Left colon (tissue), 2 donors: ENCODE measurements around the gene MRLN. TPM values are rescaled to one million over a fixed set of nuclear protein-coding genes. Genes with fewer than 3 reads are reported as not detected.
"Not testable (repeated sequence)": the region's sequence is repeated elsewhere in the genome, so short reads cannot be mapped to it uniquely, and the experiment has no call there.

Experiments used
- ATAC-seq: fragments of 200-7000 bp; cut with Tn5 transposase; one replicate; pipeline ENCODE4 v1.9.1; 2020; ENCODE audit warnings: mild to moderate bottlenecking, moderate library complexity
- DNase-seq, 2 donors: peaks; one replicate each; pipeline ENCODE4 v3.0.0-alpha.2; 2020
- intact Hi-C, 2 donors: fragments of 100-400 bp; cut with DNase I in 1 of 2; cut with micrococcal nuclease in 1 of 2; formaldehyde crosslinking; loops; one replicate each; pipeline versions ENCODE4 v1.11.2 to v1.14.0; 2022; cut with DNase I, micrococcal nuclease
- long read RNA-seq: library from polyadenylated mRNA; unstranded; transcript quantifications from one replicate; pipeline ENCODE4 v2.0.0, GENCODE V29; 2021
- total RNA-seq, 2 donors: library from RNA; stranded (reverse); fragmentation: NEBNext Ultra II Directional; extraction: Animal tissue kit (Norgen Biotek cat#: 25700); gene quantifications; one replicate each; pipeline ENCODE4 v1.2.1, GENCODE V29; 2021
- donor health status: DM: no; HTN: no; CAD: no.
- donor health status: DM: yes; HTN: yes; CAD: no.

MRLN gene
- total RNA-seq: not detected
- long read RNA-seq: 0 reads

GRCh38 chr10:59753267-59753666, at the start of gene MRLN:
MRLN (minus strand) TSS chr10:59753455.
- intact Hi-C loops: no loop called here
- DNase-seq (no peak), ATAC-seq (no peak)

GRCh38 chr10:59801171-59801570, 47.9 kb upstream of the MRLN start:
- DNase-seq (no peak), ATAC-seq (peak; percentile 42)
- intact Hi-C loops: no loop called here

- ATAC-seq: no peak
- DNase-seq: no peak
- intact Hi-C loops: no loop called here
Observed at GRCh38 chr10:59799421-59799820, 46.2 kb upstream of the MRLN start.

- intact Hi-C loops: no loop called here
- ATAC-seq (peak; percentile 71), DNase-seq (no peak)
Observed at GRCh38 chr10:59793919-59794318, 40.7 kb upstream of the MRLN start.

- ATAC-seq (no peak), DNase-seq (no peak)
- intact Hi-C loops: no loop called here
Observed at GRCh38 chr10:59792812-59793211, 39.6 kb upstream of the MRLN start.

GRCh38 chr10:59791601-59792000, 38.3 kb upstream of the MRLN start:
- DNase-seq (no peak), ATAC-seq (no peak)
- intact Hi-C loops: no loop called here

GRCh38 chr10:59790080-59790479, 36.8 kb upstream of the MRLN start:
- DNase-seq, ATAC-seq, intact Hi-C loops: not testable (repeated sequence)

GRCh38 chr10:59788914-59789313, 35.7 kb upstream of the MRLN start:
- intact Hi-C loops, DNase-seq, ATAC-seq: not testable (repeated sequence)

GRCh38 chr10:59787032-59787431, 33.8 kb upstream of the MRLN start:
- ATAC-seq, intact Hi-C loops, DNase-seq: not testable (repeated sequence)

GRCh38 chr10:59785476-59785875, 32.2 kb upstream of the MRLN start:
- DNase-seq, ATAC-seq, intact Hi-C loops: not testable (repeated sequence)

- no peak for DNase-seq
Observed at GRCh38 chr10:59781511-59781910, 28.3 kb upstream of the MRLN start.

GRCh38 chr10:59779756-59780533, 26.7 kb upstream of the MRLN start:
- ATAC-seq (peak; percentile 44), DNase-seq (no peak)
- intact Hi-C loops: no loop called here

More at GRCh38 chr10:59781511-59781910, 28.3 kb upstream of the MRLN start:
- no peak for ATAC-seq
- intact Hi-C loops: no loop called here

GRCh38 chr10:59774451-59774850, 21.2 kb upstream of the MRLN start:
- intact Hi-C loops: no loop called here
- no peak for DNase-seq
- ATAC-seq: no peak

GRCh38 chr10:59773088-59773487, 19.8 kb upstream of the MRLN start:
- intact Hi-C loops: no loop called here
- ATAC-seq (peak; percentile 85), DNase-seq (no peak)

GRCh38 chr10:59771162-59771807, 18.0 kb upstream of the MRLN start:
- intact Hi-C loops: no loop called here
- DNase-seq: peak; percentile 48 to 72
- ATAC-seq: peak; percentile 87

GRCh38 chr10:59770689-59771088, 17.4 kb upstream of the MRLN start:
- intact Hi-C loops: no loop called here
- ATAC-seq (no peak), DNase-seq (no peak)

- intact Hi-C loops: no loop called here
- DNase-seq (no peak), ATAC-seq (no peak)
Observed at GRCh38 chr10:59762505-59762904, 9.2 kb upstream of the MRLN start.

GRCh38 chr10:59757966-59758365, 4.7 kb upstream of the MRLN start:
- intact Hi-C loops: no loop called here
- ATAC-seq: no peak
- DNase-seq: no peak

- ATAC-seq: no peak
Observed at GRCh38 chr10:59754951-59755350, 1.7 kb upstream of the MRLN start.

GRCh38 chr10:59752278-59752940, 846 bp downstream of the MRLN start:
- intact Hi-C loops: no loop called here
- ATAC-seq (no peak), DNase-seq (no peak)

More at GRCh38 chr10:59754951-59755350, 1.7 kb upstream of the MRLN start:
- no peak for DNase-seq
- intact Hi-C loops: no loop called here
